GOT3 (cell line): ENCODE data around the gene RAD51B.

ENCODE experiments used
- DNase-seq: peaks from one replicate; lab custom pipeline; 2025; ENCODE audit warnings: mixed read lengths; lab: John Stamatoyannopoulos, UW

The RAD51B gene

DNA sequence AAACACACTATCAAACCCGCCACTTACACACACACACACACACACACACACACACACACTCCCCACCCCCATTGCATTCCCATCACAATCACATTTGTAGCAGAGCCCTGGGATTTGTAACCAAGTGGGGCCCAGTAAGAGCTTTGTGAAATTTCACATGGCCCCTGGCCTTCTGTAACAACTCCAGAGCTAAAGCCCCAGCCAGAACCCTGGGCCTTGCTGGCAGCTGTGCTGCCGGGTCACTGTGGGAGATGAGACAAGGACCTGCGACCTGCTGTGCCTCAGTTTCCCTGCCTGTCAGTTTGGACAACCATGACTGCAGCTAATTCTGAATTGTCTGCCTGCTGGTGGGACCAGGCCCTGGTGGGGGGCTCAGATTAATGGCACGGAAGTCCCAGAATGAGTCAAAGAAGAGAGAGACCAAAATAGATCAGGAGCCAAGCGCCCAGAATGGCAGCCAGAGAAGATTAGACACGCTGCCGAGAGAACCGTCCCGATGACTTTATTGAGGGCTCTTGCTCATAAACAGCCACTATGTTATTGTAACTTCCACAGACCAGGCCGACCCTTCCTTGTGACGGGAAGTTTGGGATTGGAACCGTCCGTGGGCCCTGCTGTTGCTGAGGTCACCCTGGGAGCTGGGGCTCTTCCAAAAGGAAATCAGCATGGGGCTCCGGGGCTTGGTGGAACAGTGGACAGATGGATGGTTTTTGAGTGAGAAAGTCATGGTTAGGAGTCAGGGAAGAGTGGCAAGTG is 850.2 kb downstream of the RAD51B start:
- no peak for DNase-seq

DNA sequence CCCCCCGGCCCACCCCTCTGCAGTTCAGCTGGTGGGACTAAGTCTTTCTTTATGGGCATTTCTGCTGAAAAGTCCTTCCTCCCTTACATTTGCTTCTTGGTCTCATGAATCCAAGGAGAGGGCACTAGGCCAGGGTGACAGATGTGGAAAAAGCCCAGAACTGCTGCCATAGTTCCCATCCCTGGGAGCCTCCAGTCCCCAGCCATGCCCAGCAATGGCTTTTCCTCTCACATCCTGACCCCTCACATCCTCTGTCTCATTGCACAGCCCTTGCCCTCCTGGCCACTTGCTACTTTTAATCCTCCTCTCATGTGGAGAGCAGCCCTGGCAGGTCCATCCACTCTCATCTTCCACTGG is 850.8 kb downstream of the RAD51B start:
- no peak for DNase-seq

DNA sequence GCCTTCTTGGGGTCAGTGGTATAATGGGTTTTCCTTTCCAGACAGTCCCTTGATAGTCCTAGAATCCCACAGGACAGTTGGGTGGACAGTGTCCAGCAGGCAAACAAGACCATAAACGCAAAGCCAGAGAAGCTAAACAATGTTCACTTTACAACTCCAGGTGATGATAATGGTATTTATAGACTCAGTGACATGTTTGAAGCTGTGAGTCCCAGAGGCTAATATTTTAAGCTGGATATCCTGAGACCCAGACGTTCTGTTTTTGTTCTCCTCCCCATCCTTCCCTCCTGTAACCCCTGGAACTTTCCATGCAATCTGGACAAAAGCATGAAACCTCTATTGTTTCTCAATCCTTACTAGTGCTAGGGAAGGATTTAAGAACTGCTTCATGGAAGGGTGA is 852.3 kb downstream of the RAD51B start:
- no peak for DNase-seq

DNA sequence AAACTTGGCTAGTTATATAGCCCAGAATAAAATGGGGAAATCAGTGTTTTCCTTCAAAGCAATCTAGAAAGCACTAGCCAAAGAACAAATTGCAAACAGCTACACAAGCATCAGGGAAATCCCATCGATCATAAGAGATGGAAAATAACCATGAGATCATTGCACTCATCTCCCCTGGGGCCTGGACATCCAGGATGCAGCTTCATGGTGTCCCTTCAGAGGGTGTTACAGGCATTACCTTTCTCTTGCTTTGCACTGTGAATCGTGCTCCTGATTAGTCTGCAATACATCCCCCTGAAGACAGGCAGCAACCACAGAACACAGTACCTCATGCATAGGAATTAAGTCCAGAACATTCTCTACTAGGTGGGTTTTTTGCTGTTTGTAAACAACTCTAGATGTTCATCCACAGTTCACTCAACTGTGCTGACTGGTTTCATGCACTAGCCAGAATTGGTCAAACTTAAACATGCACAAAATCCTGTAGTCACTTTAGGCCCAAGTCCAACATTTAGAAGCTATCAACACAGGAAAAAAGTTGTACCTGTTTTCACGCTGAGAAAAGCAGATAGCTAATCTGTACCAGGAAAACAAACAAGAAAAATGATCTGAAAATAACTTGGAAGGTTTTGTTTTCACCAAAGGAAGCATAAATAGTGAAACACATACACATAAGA is 853.2 kb downstream of the RAD51B start:
- no peak for DNase-seq

GRCh38 chr14:68673464-68673863 is 853.9 kb downstream of the RAD51B start:
- no peak for DNase-seq

DNA sequence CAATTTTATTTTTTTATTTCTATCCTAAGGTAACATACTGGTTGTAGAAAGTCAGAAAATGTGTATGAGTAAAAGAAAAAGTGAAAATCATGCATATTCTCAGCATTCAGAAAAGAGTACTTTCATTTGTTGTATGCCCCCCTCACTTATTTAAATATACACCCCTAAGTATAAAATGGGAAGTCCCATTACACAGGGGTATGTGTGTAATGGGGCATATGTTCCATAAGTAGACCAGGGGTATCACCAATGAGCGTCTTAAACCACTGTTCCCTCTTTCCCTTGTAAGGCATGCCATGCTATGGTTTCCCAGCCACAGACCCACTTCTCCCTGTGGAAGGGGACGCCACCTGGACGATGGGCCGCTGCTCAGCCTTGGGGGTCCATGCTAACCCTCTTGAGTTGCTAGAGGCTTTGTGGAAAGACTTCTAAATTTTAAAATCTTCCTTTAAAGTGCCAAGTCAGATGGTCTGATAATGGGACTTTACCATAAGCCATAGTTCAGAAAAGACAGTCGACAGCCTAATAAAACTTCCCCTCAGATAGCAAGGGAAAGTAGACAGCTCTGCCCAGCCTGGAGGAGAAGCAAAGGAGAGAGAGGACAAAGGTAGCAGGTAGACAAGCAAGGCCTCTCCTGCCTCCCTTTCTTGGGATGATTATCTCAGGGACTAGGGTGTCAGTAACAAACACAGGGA is 855.1 kb downstream of the RAD51B start:
- no peak for DNase-seq

- DNase-seq: no peak
Observed at GRCh38 chr14:68675233-68675577, 855.6 kb downstream of the RAD51B start.

DNA sequence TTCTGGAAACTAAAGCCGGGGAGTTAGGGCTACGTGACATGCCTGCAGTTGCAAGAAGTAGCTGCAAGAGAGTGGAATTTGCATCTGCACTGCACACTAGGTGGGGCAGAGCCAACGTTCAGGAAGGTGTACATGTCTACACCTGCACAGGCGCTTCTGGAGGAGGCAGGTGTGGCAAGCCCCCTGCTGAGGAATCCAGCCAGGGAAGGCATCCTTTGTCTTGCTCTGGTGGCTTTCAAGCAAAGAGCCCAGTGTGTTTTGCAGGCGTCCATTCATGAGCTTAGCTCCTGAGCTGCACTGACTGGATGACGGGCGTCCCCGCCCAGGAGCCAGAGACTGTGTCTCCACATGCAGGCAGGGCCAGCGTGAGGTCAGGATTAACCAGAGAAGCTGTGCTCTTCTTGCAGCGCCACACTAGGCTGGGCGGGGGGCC is 856.9 kb downstream of the RAD51B start:
- DNase-seq: no peak

GRCh38 chr14:68677476-68677875 is 857.9 kb downstream of the RAD51B start:
- DNase-seq: no peak

DNA sequence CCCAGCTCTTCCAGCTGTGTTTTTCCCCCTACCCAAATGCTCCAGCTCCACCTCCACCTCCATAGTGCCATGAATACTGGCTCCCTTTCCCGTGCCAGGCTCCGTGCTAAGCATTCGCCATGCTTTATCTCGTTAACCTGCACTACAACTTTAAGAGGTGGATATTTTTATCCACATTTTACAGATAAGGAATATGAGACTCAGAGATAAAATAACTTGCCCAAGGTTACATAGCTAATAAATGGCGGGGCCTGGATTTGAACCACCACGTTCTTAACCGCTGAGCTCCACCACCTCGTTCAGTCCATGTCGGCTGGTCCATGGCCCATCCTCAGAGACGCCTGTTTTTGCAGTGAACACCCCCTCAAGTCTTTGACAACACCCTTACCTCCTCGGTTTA is 858.3 kb downstream of the RAD51B start:
- DNase-seq: no peak

DNA sequence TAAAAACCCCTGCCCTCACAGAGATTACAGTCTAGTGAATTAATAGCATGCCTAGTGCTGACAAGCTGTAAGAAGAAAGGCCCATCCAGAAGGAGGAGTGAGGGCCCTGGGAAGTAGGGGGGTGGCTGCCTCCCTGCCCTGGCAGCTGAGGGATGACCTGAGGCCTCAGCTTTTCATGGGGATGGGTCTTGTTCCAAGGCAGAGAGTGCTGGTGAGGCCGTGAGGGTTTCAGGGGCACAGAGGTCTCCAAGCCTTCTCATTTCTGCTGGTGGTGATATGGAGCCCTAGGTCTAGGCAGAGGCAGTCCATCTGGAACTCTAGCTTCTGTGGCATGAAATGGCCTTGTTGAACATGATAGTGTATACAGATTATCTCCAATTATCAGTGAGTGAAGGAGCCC is 858.9 kb downstream of the RAD51B start:
- DNase-seq: no peak

- no peak for DNase-seq
Observed at GRCh38 chr14:68679301-68679700, 859.7 kb downstream of the RAD51B start.

GRCh38 chr14:68679746-68680467 is 860.3 kb downstream of the RAD51B start:
- no peak for DNase-seq

DNA sequence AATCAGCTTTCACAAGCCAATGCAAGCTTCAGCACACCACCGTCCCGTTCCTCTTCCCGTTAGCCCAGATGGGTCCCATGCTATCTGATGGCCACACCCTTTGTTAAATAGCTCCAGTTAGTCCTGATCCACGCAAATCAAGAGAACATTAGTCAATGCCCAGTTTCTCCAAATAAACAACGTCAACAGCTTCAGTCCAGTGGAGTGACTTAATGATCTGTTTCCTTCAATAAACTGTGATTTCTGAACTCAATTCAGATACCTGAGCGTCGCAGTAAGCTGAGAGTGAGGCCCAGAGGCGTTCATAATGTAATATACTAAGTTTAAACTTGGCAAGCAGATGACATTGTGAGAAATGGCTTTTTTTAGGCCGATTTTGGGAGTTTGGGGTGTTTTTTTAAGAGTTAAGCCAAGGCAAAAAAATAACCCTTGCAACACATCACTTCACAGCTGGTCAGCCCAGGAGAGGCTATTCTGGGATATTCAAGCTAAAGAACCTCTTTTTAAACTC is 861.0 kb downstream of the RAD51B start:
- no peak for DNase-seq

GRCh38 chr14:68681256-68682011 is 861.9 kb downstream of the RAD51B start:
- DNase-seq: no peak

DNA sequence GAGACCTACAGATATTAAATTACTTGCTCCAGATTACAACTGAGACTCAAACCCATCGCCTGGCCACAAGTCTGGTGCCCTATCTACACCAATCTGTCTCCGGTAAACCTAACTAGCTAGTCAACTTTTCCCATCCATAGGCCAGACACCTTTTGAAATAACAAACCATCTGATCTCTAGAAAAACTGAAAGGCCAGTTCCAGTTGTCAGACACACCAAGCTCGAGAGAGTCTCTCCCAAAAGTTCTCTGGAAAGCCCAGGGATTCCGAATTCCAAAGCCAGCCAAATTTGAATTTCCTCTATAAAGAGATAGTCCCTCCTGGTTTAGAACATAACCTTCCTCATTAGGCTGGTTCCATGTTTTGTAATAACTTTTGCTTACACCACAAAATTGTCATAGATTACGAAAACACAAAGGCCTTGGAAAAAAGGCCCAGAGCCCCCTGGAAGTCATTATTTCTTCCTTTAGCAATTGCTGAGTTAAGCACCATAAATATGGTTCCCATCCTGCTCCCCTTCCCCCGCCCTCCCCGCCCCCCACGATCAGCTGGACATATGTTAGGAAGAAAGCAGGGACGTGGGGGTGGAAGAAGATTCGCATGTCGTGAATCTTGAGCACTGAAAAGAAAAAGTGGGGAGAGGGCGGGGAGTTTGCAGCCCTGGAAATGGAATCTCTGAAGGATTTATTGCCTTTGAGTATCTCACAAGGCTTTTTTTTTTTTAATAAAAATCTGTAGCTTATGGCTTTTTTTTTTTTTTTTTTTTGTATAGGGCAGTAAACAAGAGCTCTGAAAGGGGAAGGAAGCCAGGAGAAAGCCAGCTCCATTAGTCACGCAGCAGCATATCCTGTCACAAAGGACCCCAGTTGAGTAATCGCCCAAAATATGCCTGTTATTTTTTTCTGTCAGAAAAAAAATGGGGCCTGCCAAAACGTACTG is 862.9 kb downstream of the RAD51B start:
- DNase-seq: no peak

DNA sequence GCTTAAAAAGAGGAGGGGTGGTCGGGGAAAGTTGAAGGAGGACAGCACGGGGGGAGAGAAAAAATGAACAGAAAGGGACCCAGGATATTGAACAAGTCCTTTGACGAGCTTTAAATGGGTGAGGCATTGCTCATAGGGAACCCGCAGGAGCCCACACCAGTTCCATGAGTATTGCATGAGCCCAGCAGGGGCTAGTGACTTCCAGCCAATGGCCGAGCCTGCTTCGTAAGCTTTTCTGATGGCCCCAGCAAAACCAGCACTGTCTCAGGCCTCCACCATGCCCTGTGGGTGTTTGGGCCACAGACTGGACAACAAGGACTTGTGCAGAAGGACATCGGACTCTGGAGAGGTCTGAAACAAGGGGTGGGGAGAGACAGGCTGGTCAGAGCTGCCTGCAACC is 863.7 kb downstream of the RAD51B start:
- DNase-seq: no peak

GRCh38 chr14:68684466-68685418 is 865.2 kb downstream of the RAD51B start:
- no peak for DNase-seq
